Keratinocyte (primary cell): ENCODE measurements around the gene ZNF225.

Experiments
- EZH2 ChIP-seq: IDR thresholded peaks from one replicate; pipeline ENCODE4 v1.6.1; 2012; ENCODE audit warnings: inconsistent platforms, mild to moderate bottlenecking, low read length, moderate library complexity
- TF ChIP-seq, protein P1 (sequence below), 3 experiments: IDR thresholded peaks in 1 of 3; conservative IDR thresholded peaks in 1 of 3; optimal IDR thresholded peaks in 1 of 3; 2 replicates in 2 of 3; 3 replicates in 1 of 3; pipeline versions ENCODE3 to v1.5.1; 2011; ENCODE audit warnings: low read length in 3 of 3, mild to moderate bottlenecking in 3 of 3, moderate library complexity in 2 of 3, control low read depth in 1 of 3, inconsistent platforms in 1 of 3; ENCODE audit not compliant: insufficient read depth in 2 of 3; ENCODE audit errors: extremely low read depth in 1 of 3

DNA sequence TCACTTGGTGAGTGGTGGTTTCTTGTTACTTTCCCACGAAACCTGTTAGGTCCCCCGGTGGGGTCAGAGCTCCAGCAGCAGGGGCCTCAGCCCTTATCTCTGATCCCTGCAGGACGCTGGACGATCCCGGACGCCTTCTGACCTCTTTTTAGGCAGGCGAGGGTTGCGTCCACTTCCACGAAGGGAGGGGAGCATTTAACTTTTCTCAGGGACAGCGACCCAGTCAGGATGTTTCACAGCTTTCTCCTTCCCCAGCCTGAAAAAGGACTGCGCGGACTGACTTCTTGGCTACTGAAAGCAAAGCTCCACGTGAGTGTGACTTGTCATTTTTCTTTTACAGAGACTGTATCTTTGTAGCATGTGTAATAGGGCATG is 28.8 kb downstream of the ZNF225 start:
- TF ChIP-seq EZH2 = no peak
- TF ChIP-seq, protein P1, sequence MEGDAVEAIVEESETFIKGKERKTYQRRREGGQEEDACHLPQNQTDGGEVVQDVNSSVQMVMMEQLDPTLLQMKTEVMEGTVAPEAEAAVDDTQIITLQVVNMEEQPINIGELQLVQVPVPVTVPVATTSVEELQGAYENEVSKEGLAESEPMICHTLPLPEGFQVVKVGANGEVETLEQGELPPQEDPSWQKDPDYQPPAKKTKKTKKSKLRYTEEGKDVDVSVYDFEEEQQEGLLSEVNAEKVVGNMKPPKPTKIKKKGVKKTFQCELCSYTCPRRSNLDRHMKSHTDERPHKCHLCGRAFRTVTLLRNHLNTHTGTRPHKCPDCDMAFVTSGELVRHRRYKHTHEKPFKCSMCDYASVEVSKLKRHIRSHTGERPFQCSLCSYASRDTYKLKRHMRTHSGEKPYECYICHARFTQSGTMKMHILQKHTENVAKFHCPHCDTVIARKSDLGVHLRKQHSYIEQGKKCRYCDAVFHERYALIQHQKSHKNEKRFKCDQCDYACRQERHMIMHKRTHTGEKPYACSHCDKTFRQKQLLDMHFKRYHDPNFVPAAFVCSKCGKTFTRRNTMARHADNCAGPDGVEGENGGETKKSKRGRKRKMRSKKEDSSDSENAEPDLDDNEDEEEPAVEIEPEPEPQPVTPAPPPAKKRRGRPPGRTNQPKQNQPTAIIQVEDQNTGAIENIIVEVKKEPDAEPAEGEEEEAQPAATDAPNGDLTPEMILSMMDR (optimal IDR thresholded peaks at IDR 0.05 in 1 of 3, IDR thresholded peaks at IDR 0.05 in 1 of 3, conservative IDR thresholded peaks at IDR 0.05 in 1 of 3; ENCODE audit: extremely low read depth in 1 of 3, insufficient read depth in 2 of 3, low read length in 3 of 3) = no peak
